CD4-positive, alpha-beta T cell (primary cell): Measurements from ENCODE around the gene PAPLN. TPM values are rescaled to one million over a fixed set of nuclear protein-coding genes. Genes with fewer than 3 reads are reported as not detected.

Experiments
- ATAC-seq: fragments of 200-7000 bp; cut with Tn5 transposase; one replicate; pipeline ENCODE4 v1.10.0; 2022; ENCODE audit warnings: mild to moderate bottlenecking; ENCODE audit not compliant: poor library complexity
- CTCF ChIA-PET: fragments of 350-600 bp; sonication (Branson Sonifier 250); formaldehyde crosslinking; loops from one replicate; lab custom pipeline; 2021; ENCODE audit warnings: antibody characterized with exemption, inconsistent platforms; lab: Charles Lee
- POLR2A ChIA-PET: fragments of 350-600 bp; sonication (Branson Sonifier 250); formaldehyde crosslinking; loops from one replicate; lab custom pipeline; 2021; ENCODE audit warnings: antibody characterized with exemption, inconsistent platforms; lab: Charles Lee
- DNase-seq, 14 experiments: peaks; one replicate each; pipeline ENCODE4 v3.0.0-alpha.2; 2013 to 2020; ENCODE audit warnings: mixed read lengths in 2 of 14
- H3K27ac ChIP-seq, 2 donors: one replicate each; pipeline versions ENCODE4 v1.5.1 to v1.7.0; 2013; ENCODE audit warnings: low read length in 2 of 2, low read depth in 1 of 2, mild to moderate bottlenecking in 1 of 2
- H3K27me3 ChIP-seq, 2 experiments: 1 replicate in 1 of 2; 2 replicates in 1 of 2; pipeline versions ENCODE4 v1.6.1 to v1.7.0; 2013; ENCODE audit warnings: low read length in 2 of 2, control low read depth in 1 of 2, mild to moderate bottlenecking in 1 of 2, moderate library complexity in 1 of 2; ENCODE audit not compliant: insufficient read depth in 2 of 2, control insufficient read depth in 1 of 2
- H3K36me3 ChIP-seq: one replicate; pipeline ENCODE4 v1.6.1; 2013; ENCODE audit warnings: low read length, control low read depth; ENCODE audit not compliant: insufficient read depth
- H3K4me1 ChIP-seq: one replicate; pipeline ENCODE4 v1.6.1; 2013; ENCODE audit warnings: low read length, control low read depth; ENCODE audit not compliant: insufficient read depth
- H3K4me3 ChIP-seq: one replicate; pipeline ENCODE4 v1.5.1; 2013; ENCODE audit warnings: mild to moderate bottlenecking, low read length, moderate library complexity
- H3K9me3 ChIP-seq, 2 experiments: 1 replicate in 1 of 2; 2 replicates in 1 of 2; pipeline versions ENCODE4 v1.6.1 to v1.7.0; 2013; ENCODE audit warnings: low read length in 2 of 2, mild to moderate bottlenecking in 2 of 2, control low read depth in 1 of 2, moderate library complexity in 1 of 2; ENCODE audit not compliant: control insufficient read depth in 1 of 2, insufficient read depth in 1 of 2
- H3K27ac Mint-ChIP-seq: one replicate; pipeline ENCODE4 v1.8.0; 2020; ENCODE audit warnings: mixed read lengths
- H3K27me3 Mint-ChIP-seq: one replicate; pipeline ENCODE4 v1.8.0; 2021; ENCODE audit warnings: mixed read lengths
- H3K36me3 Mint-ChIP-seq: one replicate; pipeline ENCODE4 v1.8.0; 2021; ENCODE audit warnings: low read depth, mixed read lengths
- H3K4me1 Mint-ChIP-seq: one replicate; pipeline ENCODE4 v1.8.0; 2021; ENCODE audit warnings: low read depth, mixed read lengths
- H3K4me3 Mint-ChIP-seq: one replicate; pipeline ENCODE4 v1.8.0; 2020; ENCODE audit warnings: mild to moderate bottlenecking, mixed read lengths
- H3K9me3 Mint-ChIP-seq: one replicate; pipeline ENCODE4 v1.8.0; 2020; ENCODE audit warnings: mixed read lengths
- CTCF ChIP-seq: fragments of 200-600 bp; IDR thresholded peaks from one replicate; pipeline ENCODE4 v1.8.0; 2022; ENCODE audit warnings: antibody characterized with exemption, mild to moderate bottlenecking
- intact Hi-C, 2 experiments: fragments of 100-400 bp; cut with DNase I in 1 of 2; cut with micrococcal nuclease in 1 of 2; formaldehyde crosslinking; loops; one replicate each; pipeline versions ENCODE4 v1.15.1 to v1.9.0; 2023 to 2025; cut with DNase I, micrococcal nuclease
- total RNA-seq, 174 experiments: library from RNA in 2 of 174; stranded (reverse) in 2 of 174; gene quantifications; one replicate each; pipeline ENCODE4 v1.2.3 and lab custom pipeline; 2021 to 2026

PAPLN gene
- total RNA-seq, 2 experiments from 2014 or later = 0.05 to 0.14 TPM

- Mint-ChIP-seq H3K27ac (no peak overlapping the region), H3K9me3 (no peaks in the 10 kb centered on the region), H3K4me1 (peaks cover 6% of the 10 kb centered on the region), H3K36me3 (peaks cover 4% of the 10 kb centered on the region), H3K27me3 (peaks cover 39% of the 10 kb centered on the region), H3K4me3 (no peak overlapping the region)
- Histone ChIP-seq H3K9me3 (no peaks in the 10 kb centered on the region), H3K36me3 (no peaks in the 10 kb centered on the region), H3K27me3 (peaks cover 35 to 48% of the 10 kb centered on the region in 2 experiments), H3K27ac (no peak overlapping the region), H3K4me3 (no peak overlapping the region), H3K4me1 (peaks cover 8% of the 10 kb centered on the region)
- TF ChIP-seq CTCF = no peak
- intact Hi-C loops = no loop called here
- ChIA-PET POLR2A (interaction anchor here (1.0 kb wide), 1 partner anchor 205 kb away, joined by 3 read pairs; no protein-coding TSS in a partner anchor), CTCF (no interaction called here)
- DNase-seq = no peak
- no peak for ATAC-seq
These were observed 4.3 kb upstream of the PAPLN start for GRCh38 chr14:73232984-73233383.

- H3K27ac ChIP-seq = no peak overlapping the region
- no peak overlapping the region for H3K27ac Mint-ChIP-seq
- H3K36me3 ChIP-seq = no peaks in the 10 kb centered on the region
- peaks cover 0 to 6% of the 10 kb centered on the region in 2 experiments for H3K9me3 ChIP-seq
- CTCF ChIA-PET = no interaction called here
- no peaks in the 10 kb centered on the region for H3K36me3 Mint-ChIP-seq
- intact Hi-C loops = no loop called here
- no peak for DNase-seq
- no peak overlapping the region for H3K4me3 ChIP-seq
- H3K4me1 ChIP-seq = peaks cover 13% of the 10 kb centered on the region
- peaks cover 39 to 54% of the 10 kb centered on the region in 2 experiments for H3K27me3 ChIP-seq
- POLR2A ChIA-PET = no interaction called here
- no peak for TF ChIP-seq CTCF
- ATAC-seq = no peak
- no peaks in the 10 kb centered on the region for H3K9me3 Mint-ChIP-seq
- peaks cover 43% of the 10 kb centered on the region for H3K27me3 Mint-ChIP-seq
- H3K4me1 Mint-ChIP-seq = peaks cover 6% of the 10 kb centered on the region
- H3K4me3 Mint-ChIP-seq = no peak overlapping the region
These were observed 3.7 kb upstream of the PAPLN start for GRCh38 chr14:73233564-73233963.

- H3K4me1 ChIP-seq = peaks cover 13% of the 10 kb centered on the region
- H3K4me3 ChIP-seq = no peak overlapping the region
- ChIA-PET CTCF (no interaction called here), POLR2A (no interaction called here)
- no peak overlapping the region for H3K27ac ChIP-seq
- Mint-ChIP-seq H3K4me1 (peaks cover 6% of the 10 kb centered on the region), H3K27me3 (peaks cover 47% of the 10 kb centered on the region), H3K27ac (no peak overlapping the region), H3K4me3 (no peak overlapping the region), H3K9me3 (no peaks in the 10 kb centered on the region), H3K36me3 (no peaks in the 10 kb centered on the region)
- ATAC-seq = no peak
- intact Hi-C loops = no loop called here
- no peak for DNase-seq
- peaks cover 0 to 6% of the 10 kb centered on the region in 2 experiments for H3K9me3 ChIP-seq
- peaks cover 43 to 58% of the 10 kb centered on the region in 2 experiments for H3K27me3 ChIP-seq
- no peak for TF ChIP-seq CTCF
- H3K36me3 ChIP-seq = no peaks in the 10 kb centered on the region
These were observed 3.3 kb upstream of the PAPLN start for GRCh38 chr14:73234029-73234428.
